Dermis blood vessel endothelial cell (primary cell): ENCODE results near the gene TEX38. TPM values are rescaled to one million over a fixed set of nuclear protein-coding genes. Genes with fewer than 3 reads are reported as not detected.
"Not testable (repeated sequence)": the region's sequence is repeated elsewhere in the genome, so short reads cannot be mapped to it uniquely, and the experiment has no call there.

ENCODE experiments used
- DNase-seq: peaks from one replicate; pipeline ENCODE4 v3.0.0; 2010
- total RNA-seq: library from RNA; depleted of rRNA; stranded (reverse); fragments of >200 nt; gene quantifications from 2 replicates; pipeline ENCODE4 v1.2.3, GENCODE V29; 2014

The TEX38 gene
- total RNA-seq, result 0.34 TPM in 1 of 2 replicates, not detected in the other

- DNase-seq, result no peak
Measured at GRCh38 chr1:46671554-46671953, at the start of gene TEX38. TSS of gene TEX38 (plus strand) at chr1:46671854. CDS start at chr1:46671935, 81 bp downstream.

- DNase-seq, result no peak
Measured at GRCh38 chr1:46621930-46622329, 49.7 kb upstream of the TEX38 start.

GRCh38 chr1:46622344-46622743 lies 49.3 kb upstream of the TEX38 start:
- peak; percentile 72 for DNase-seq

DNA sequence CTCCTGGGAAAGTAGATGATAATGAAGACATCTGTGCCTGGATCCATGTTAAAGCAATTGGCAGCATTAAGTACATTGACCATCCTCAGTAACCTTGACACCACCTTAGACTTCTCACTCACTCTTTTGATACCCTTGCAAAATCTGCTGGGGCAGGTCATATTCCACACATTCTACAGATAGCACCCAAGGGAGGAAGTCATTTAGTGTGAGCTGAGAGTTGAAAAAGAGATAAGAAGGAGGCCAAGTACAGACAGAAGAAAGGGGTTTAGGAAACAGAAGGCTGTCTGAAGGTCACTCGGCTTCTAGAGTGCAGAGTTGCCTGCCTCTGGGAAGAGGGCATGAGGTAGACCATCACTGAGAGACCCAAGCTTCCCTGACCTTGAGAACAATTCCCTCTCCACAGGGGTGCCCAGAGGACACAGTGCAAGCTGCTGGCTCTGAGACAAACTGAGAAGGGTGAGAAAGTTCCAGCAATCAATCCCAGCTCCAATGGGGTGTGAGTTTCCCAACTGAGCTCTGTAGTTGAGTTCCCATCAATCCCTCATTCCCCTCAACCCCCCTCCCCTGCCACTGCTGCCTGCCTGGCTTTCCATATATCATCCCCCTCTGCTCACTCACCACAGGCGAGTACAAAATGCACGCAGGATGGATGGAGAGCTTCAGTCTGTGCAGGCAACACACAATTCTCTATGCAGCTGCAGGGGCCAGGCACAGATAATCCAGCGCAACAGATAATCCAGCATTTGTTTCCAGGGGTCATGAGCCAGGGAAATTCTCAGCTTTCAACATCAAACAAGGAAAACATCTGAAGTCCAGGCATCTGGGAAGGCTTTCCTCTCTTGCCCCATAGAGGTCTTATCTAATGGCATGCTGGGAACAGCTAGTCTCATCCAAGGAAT lies 47.7 kb upstream of the TEX38 start:
- DNase-seq, result no peak

DNA sequence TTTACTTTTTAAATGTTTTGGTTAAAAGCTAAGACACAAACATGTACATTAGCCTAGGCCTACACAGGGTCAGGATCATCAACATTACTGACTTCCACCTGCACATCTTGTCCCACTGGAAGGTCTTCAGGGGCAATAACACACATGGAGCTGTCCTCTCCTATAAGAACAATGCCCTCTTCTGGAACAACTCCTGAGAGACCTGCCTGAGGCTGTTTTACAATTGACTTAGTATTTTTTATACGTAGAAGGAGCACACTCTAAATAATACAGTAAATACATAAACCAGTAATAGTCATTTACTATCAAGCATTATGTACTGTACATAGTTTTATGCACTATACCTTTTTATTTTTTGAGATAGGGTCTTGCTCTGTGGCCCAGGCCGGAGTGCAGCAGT lies 40.9 kb upstream of the TEX38 start:
- DNase-seq, result no peak

DNA sequence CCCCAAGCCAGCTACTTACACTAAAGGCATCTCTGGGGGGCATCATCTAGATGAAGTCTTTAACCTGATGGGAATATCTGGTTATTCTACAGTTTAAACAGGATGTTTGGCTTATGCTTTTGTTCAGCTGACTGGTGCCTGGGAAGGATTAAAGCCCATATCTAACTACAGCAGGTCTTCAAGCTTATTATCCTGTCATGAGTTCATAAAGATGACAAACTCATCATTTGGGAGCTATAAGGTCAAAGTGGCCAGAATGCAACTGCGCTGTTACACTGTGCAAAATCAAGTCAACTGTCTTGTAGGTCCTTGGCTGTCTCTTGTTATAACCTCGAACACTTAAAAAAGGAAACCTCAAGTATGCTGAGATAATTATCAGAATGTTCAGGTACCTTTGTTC lies 36.4 kb upstream of the TEX38 start:
- DNase-seq, result no peak

GRCh38 chr1:46637444-46638083 lies 34.1 kb upstream of the TEX38 start:
- no peak for DNase-seq

DNA sequence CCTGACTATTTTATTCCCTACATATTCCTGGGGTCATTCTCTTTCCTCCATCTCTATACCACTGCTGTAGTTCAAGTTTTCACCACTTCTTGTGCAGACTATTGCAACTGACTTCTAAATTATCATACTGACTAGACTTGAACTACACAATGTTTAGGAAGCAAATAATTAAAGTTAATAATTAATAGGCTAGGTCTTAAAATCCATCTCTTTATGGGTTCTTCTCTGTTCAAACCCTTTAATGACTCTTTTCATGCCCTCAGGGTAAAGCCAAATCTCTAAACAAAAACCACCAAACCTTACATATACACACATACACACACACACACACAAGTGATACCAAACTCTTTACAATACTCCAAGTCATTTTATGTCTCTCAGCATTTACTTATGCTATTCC lies 32.7 kb upstream of the TEX38 start:
- DNase-seq, result no peak

- no peak for DNase-seq
Measured at GRCh38 chr1:46639547-46639946, 32.1 kb upstream of the TEX38 start.

- DNase-seq, result no peak
Measured at GRCh38 chr1:46642115-46642680, 29.5 kb upstream of the TEX38 start.

DNA sequence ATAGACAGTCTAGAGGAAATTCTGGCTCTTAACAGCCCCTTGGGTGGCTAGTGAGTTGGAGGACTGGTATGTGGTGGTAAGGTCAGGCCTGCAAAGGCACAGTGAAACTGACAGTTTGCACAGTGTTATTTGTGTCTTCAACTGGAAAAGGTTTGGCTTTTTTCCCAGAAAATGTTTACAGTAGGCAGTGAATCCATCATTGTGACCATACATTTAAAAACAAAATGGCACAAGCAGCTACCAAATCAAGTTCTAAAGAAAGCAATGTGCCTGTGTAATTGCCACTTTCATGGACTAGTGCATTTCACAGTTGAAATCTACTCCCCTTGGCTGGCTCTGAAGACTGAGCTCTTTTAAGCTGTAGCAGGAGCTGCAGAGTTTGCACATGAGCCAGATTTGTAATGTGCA lies 28.3 kb upstream of the TEX38 start:
- peak; percentile 37 for DNase-seq

DNA sequence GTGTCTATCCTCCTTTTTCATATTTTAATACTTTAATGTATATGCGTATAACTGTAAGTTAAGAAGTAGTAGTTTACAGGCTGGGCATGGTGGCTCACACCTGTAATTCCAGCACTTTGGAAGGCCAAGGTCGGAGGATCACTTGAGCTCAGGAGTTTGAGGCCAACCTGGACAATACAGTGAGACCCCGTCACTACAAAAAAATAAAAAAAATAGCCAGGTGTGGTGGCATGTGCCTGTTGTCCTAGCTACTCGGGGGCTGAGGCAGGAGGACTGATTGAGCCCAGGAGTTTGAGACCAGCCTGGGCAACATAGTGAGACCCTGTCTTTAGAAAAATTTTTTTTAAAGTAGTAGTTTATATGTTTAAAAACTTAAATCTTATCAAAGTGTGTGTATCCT lies 25.8 kb upstream of the TEX38 start:
- no peak for DNase-seq

DNA sequence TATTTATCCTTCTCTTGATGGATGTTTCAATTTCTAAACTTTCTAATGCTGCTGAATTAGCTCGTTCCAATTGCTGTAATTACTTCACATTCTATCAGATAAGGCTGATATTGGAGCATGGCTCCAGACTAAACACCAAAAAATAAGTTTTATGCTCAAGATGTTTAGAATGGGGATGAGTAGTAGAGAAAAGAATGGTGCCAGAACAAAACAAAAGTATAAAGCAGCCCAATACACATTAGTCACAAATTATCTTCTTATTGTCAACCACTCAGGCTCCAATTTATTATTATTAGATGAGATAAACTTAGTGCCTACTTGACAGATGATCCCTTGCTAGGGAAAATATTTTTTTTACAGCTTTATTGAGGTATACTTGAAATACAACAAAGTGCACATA lies 25.3 kb upstream of the TEX38 start:
- no peak for DNase-seq

- DNase-seq, result no peak
Measured at GRCh38 chr1:46646844-46647243, 24.8 kb upstream of the TEX38 start.

GRCh38 chr1:46647611-46648010 lies 24.0 kb upstream of the TEX38 start:
- no peak for DNase-seq

DNA sequence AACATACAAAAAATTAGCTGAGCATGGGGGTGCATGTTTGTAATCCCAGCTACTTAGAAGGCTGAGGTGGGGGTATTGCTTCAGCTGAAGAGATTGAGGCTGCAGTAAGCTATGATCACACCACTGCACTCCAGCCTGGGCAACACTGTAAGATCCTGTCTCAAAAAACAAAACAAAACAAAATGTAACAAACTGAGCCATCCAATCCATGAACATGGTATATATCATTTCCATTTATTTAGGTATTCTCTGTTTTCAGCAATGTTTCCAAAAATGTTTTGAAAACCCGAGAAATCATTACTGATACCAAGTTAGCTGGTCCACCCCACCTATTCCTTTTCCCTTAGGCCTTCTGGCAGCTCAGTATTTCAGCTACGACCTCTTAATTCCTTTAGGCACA lies 21.9 kb upstream of the TEX38 start:
- DNase-seq, result no peak

DNA sequence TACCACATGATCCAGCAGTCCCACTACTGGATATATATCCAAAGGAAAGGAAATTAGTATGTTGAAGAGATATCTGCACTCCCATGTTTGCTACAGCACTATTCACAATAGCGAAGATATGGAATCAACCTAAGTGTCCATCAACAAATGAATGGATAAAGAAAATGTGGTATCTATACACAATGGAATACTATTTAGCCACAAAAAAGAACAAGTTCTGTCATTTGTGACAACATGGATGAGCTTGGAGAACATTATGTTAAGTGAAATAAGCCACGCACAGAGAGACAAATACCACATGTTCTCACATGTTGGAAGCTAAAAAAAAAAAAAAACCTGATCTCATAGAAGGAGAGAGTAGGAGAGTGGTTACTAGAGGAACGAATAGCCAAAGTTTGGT lies 21.2 kb upstream of the TEX38 start:
- no peak for DNase-seq

DNA sequence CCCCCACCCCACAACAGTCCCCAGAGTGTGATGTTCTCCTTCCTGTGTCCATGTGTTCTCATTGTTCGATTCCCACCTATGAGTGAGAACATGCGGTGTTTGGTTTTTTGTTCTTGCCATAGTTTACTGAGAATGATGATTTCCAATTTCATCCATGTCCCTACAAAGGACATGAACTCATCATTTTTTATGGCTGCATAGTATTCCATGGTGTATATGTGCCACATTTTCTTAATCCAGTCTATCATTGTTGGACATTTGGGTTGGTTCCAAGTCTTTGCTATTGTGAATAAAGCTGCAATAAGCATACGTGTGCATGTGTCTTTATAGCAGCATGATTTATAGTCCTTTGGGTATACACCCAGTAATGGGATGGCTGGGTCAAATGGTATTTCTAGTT lies 20.5 kb upstream of the TEX38 start:
- DNase-seq, result not testable (repeated sequence)

- DNase-seq, result no peak
Measured at GRCh38 chr1:46652321-46653100, 19.1 kb upstream of the TEX38 start.

DNA sequence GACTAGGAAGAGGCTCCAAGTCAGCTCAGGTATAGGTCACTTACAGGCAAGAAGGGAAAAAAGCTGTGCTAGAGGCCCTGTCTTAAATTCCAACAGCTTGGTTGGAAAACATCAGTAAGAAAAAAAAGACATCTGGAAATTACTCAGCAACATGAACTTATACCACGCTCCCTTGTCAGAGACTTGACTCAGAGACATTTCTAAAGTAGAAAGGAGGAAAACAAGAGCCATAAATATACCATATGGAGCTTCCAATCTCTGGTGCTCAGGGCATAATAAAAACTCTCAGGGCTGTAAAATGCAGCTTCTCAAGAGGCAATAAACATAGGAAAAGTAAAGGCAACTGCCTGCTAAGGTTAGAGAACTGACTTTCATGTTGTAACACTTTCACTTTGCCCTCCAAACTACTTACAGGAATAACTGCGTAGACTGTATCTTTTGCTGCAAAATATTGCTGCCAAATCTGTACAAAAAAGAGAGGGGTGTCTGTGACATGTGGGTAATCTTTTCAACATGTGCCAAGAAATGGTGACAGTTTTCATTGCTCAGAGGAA lies 18.2 kb upstream of the TEX38 start:
- DNase-seq, result no peak

DNA sequence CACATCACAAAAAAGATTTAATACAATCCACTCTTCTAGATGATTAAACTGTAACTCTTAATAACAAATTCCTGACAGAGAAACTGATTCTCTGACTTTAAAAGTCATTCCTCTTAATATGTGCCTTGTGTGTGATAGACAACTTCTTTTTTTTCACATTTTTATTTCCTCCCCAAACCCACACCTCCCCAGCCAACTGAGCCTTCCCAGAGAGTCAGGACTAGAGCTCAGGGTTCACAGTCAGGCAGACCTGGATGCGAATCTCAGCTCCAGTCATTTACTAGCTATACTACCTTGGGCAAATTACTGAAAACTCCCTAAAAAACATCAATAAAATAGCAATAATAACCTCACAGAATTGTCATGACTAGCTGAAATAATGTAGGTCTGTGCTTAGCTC lies 17.6 kb upstream of the TEX38 start:
- DNase-seq, result no peak

- not testable (repeated sequence) for DNase-seq
Measured at GRCh38 chr1:46654698-46655097, 17.0 kb upstream of the TEX38 start.

DNA sequence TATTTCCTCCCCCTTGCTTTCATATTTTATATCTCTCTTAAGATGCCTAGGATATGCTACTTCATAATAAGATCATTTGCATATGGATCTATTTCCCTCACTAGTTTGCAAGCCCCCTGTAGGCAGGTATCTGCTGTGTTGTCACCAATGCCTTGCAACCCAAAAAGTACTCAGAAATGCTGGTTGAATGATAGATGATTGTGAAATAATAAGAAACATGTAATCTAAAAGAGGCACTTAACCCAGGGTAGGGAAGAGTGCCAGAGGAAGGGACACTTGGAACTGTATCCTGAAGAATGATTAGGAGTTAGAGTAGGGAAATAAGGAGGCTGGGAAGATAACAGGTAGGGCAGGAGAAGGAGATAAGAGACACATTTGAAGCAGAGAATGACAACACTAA lies 15.8 kb upstream of the TEX38 start:
- no peak for DNase-seq
